Large intestine (tissue), 12 donors: Measurements from ENCODE around the gene NUP133. TPM values are rescaled to one million over a fixed set of nuclear protein-coding genes. Genes with fewer than 3 reads are reported as not detected.
A peak's percentile ranks its signal among the peaks of the same experiment; 100 is the strongest.

Experiments
- DNase-seq, 2 donors: peaks; one replicate each; pipeline versions ENCODE4 v3.0.0 to v3.0.0-alpha.2; 2013
- H3K27ac ChIP-seq: one replicate; pipeline ENCODE4 v1.5.1; 2013; ENCODE audit warnings: low read length
- H3K27me3 ChIP-seq: 2 replicates; pipeline ENCODE4 v1.6.1; 2013; ENCODE audit warnings: low read length; ENCODE audit not compliant: control insufficient read depth, insufficient read depth
- H3K36me3 ChIP-seq: 2 replicates; pipeline ENCODE4 v1.6.1; 2013; ENCODE audit warnings: low read length; ENCODE audit not compliant: control insufficient read depth, insufficient read depth
- H3K4me1 ChIP-seq: one replicate; pipeline ENCODE4 v1.6.1; 2013; ENCODE audit warnings: low read length; ENCODE audit not compliant: control insufficient read depth, insufficient read depth
- H3K4me3 ChIP-seq: one replicate; pipeline ENCODE4 v1.5.1; 2013; ENCODE audit warnings: low read length
- H3K9me3 ChIP-seq: one replicate; pipeline ENCODE4 v1.6.1; 2013; ENCODE audit warnings: mild to moderate bottlenecking, low read depth, low read length, moderate library complexity; ENCODE audit not compliant: control insufficient read depth
- WGBS: methylation state at CpG from one replicate; pipeline ENCODE4 v1.1.5; 2013; ENCODE audit warnings: low lambda C conversion rate; ENCODE audit not compliant: insufficient coverage; 5-methylcytosine and 5-hydroxymethylcytosine counted together
- long read RNA-seq, 11 donors: transcript quantifications; one replicate each; lab custom pipeline, GENCODE V29; 2026
- polyA plus RNA-seq: library from polyadenylated mRNA; unstranded; fragments of 120-200 nt; gene quantifications from one replicate; pipeline ENCODE4 v1.2.1, GENCODE V29; 2013

Gene NUP133
- polyA plus RNA-seq, result 29.7 TPM
- long read RNA-seq, donor 1, full-length matches to known transcripts, result 2 of 2 reads
- long read RNA-seq, donor 1, partial matches to known transcripts, result 0 of 2 reads
- long read RNA-seq, donor 1, other reads (novel, unspliced or antisense), result 0 of 2 reads
- long read RNA-seq, donor 2, full-length matches to known transcripts, result 4 of 4 reads
- long read RNA-seq, donor 2, partial matches to known transcripts, result 0 of 4 reads
- long read RNA-seq, donor 2, other reads (novel, unspliced or antisense), result 0 of 4 reads
- long read RNA-seq, donor 3, result 0 reads
- long read RNA-seq, donor 4, result 0 reads
- long read RNA-seq, donor 5, full-length matches to known transcripts, result 1 of 1 reads
- long read RNA-seq, donor 5, partial matches to known transcripts, result 0 of 1 reads
- long read RNA-seq, donor 5, other reads (novel, unspliced or antisense), result 0 of 1 reads
- long read RNA-seq, donor 6, full-length matches to known transcripts, result 1 of 1 reads
- long read RNA-seq, donor 6, partial matches to known transcripts, result 0 of 1 reads
- long read RNA-seq, donor 6, other reads (novel, unspliced or antisense), result 0 of 1 reads
- long read RNA-seq, donor 7, full-length matches to known transcripts, result 4 of 4 reads
- long read RNA-seq, donor 7, partial matches to known transcripts, result 0 of 4 reads
- long read RNA-seq, donor 7, other reads (novel, unspliced or antisense), result 0 of 4 reads
- long read RNA-seq, donor 8, full-length matches to known transcripts, result 3 of 3 reads
- long read RNA-seq, donor 8, partial matches to known transcripts, result 0 of 3 reads
- long read RNA-seq, donor 8, other reads (novel, unspliced or antisense), result 0 of 3 reads
- long read RNA-seq, donor 9, full-length matches to known transcripts, result 4 of 4 reads
- long read RNA-seq, donor 9, partial matches to known transcripts, result 0 of 4 reads
- long read RNA-seq, donor 9, other reads (novel, unspliced or antisense), result 0 of 4 reads
- long read RNA-seq, donor 10, partial matches to known transcripts, result 0 of 1 reads
- long read RNA-seq, donor 10, other reads (novel, unspliced or antisense), result 0 of 1 reads
- long read RNA-seq, donor 11, full-length matches to known transcripts, result 2 of 2 reads
- long read RNA-seq, donor 11, partial matches to known transcripts, result 0 of 2 reads
- long read RNA-seq, donor 11, other reads (novel, unspliced or antisense), result 0 of 2 reads

- Histone ChIP-seq H3K9me3 (no peaks in the 10 kb centered on the region), H3K27me3 (no peaks in the 10 kb centered on the region), H3K4me3 (peak within 1 kb of the TSS; percentile 96), H3K4me1 (peaks cover 9% of the 10 kb centered on the region), H3K36me3 (peaks cover 3% of the 10 kb centered on the region), H3K27ac (peak within 1 kb of the TSS; percentile 98)
- peak; percentile 98 to 99 for DNase-seq
- WGBS, result no CpG with 5 or more reads among the region's 65 CpGs
Measured at GRCh38 chr1:229507951-229508822, at the start of gene NUP133. Gene NUP133, minus strand, starts transcription at chr1:229508341. Its CDS starts 92 bp downstream, at chr1:229508249.

- DNase-seq, result no peak
- WGBS, result 71% methylated on average over 1 of the region's 5 CpGs
Measured at GRCh38 chr1:229557200-229557850, 49.2 kb upstream of the NUP133 start.

GRCh38 chr1:229554886-229555621, 46.9 kb upstream of the NUP133 start:
- WGBS, result no CpG with 5 or more reads among the region's 10 CpGs
- Histone ChIP-seq H3K27ac (no peak overlapping the region), H3K27me3 (no peaks in the 10 kb centered on the region), H3K4me3 (no peak overlapping the region), H3K36me3 (peaks cover 9% of the 10 kb centered on the region), H3K9me3 (no peaks in the 10 kb centered on the region), H3K4me1 (peaks cover 5% of the 10 kb centered on the region)
- no peak for DNase-seq

More at GRCh38 chr1:229557200-229557850, 49.2 kb upstream of the NUP133 start:
- peaks cover 9% of the 10 kb centered on the region for H3K36me3 ChIP-seq
- no peaks in the 10 kb centered on the region for H3K9me3 ChIP-seq
- H3K4me3 ChIP-seq, result peak overlapping the region; percentile 76
- H3K27me3 ChIP-seq, result no peaks in the 10 kb centered on the region
- peaks cover 5% of the 10 kb centered on the region for H3K4me1 ChIP-seq
- H3K27ac ChIP-seq, result peak overlapping the region; percentile 80

- 100% methylated on average over 2 of the region's 7 CpGs for WGBS
- H3K36me3 ChIP-seq, result peaks cover 11% of the 10 kb centered on the region
- H3K9me3 ChIP-seq, result no peaks in the 10 kb centered on the region
- H3K4me3 ChIP-seq, result no peak overlapping the region
- H3K27me3 ChIP-seq, result no peaks in the 10 kb centered on the region
- peaks cover 3% of the 10 kb centered on the region for H3K4me1 ChIP-seq
- DNase-seq, result no peak
- no peak overlapping the region for H3K27ac ChIP-seq
Measured at GRCh38 chr1:229553621-229554130, 45.5 kb upstream of the NUP133 start.

GRCh38 chr1:229552732-229553131, 44.6 kb upstream of the NUP133 start:
- Histone ChIP-seq H3K36me3 (peaks cover 11% of the 10 kb centered on the region), H3K4me1 (peaks cover 3% of the 10 kb centered on the region), H3K9me3 (no peaks in the 10 kb centered on the region), H3K27me3 (no peaks in the 10 kb centered on the region), H3K27ac (no peak overlapping the region), H3K4me3 (no peak overlapping the region)
- 50% methylated on average over 2 of the region's 5 CpGs for WGBS
- DNase-seq, result no peak

GRCh38 chr1:229550812-229551567, 42.8 kb upstream of the NUP133 start:
- Histone ChIP-seq H3K4me1 (no peaks in the 10 kb centered on the region), H3K27me3 (no peaks in the 10 kb centered on the region), H3K36me3 (peaks cover 25% of the 10 kb centered on the region), H3K4me3 (no peak overlapping the region), H3K27ac (no peak overlapping the region), H3K9me3 (no peaks in the 10 kb centered on the region)
- WGBS, result 100% methylated on average over 1 of the region's 3 CpGs
- no peak for DNase-seq

GRCh38 chr1:229547542-229547941, 39.4 kb upstream of the NUP133 start:
- no peak for DNase-seq
- Histone ChIP-seq H3K4me1 (no peaks in the 10 kb centered on the region), H3K4me3 (no peak overlapping the region), H3K27me3 (no peaks in the 10 kb centered on the region), H3K9me3 (no peaks in the 10 kb centered on the region), H3K27ac (no peak overlapping the region), H3K36me3 (peaks cover 40% of the 10 kb centered on the region)
- WGBS, result 86% methylated on average over 1 of the region's 7 CpGs

- no CpG with 5 or more reads among the region's 1 CpG for WGBS
- Histone ChIP-seq H3K27me3 (no peaks in the 10 kb centered on the region), H3K36me3 (peaks cover 50% of the 10 kb centered on the region), H3K4me3 (no peak overlapping the region), H3K9me3 (no peaks in the 10 kb centered on the region), H3K4me1 (peaks cover 5% of the 10 kb centered on the region), H3K27ac (no peak overlapping the region)
- DNase-seq, result no peak
Measured at GRCh38 chr1:229544587-229544986, 36.4 kb upstream of the NUP133 start.
